GM18870 (cell line): ENCODE measurements around the gene LRRC28.

Source experiments
- ATAC-seq: cut with Tn5 transposase; IDR thresholded peaks from one replicate; pipeline ENCODE4 v1.9.1; 2021; ENCODE audit warnings: moderate library complexity; ENCODE audit not compliant: unreplicated experiment

The LRRC28 gene

DNA sequence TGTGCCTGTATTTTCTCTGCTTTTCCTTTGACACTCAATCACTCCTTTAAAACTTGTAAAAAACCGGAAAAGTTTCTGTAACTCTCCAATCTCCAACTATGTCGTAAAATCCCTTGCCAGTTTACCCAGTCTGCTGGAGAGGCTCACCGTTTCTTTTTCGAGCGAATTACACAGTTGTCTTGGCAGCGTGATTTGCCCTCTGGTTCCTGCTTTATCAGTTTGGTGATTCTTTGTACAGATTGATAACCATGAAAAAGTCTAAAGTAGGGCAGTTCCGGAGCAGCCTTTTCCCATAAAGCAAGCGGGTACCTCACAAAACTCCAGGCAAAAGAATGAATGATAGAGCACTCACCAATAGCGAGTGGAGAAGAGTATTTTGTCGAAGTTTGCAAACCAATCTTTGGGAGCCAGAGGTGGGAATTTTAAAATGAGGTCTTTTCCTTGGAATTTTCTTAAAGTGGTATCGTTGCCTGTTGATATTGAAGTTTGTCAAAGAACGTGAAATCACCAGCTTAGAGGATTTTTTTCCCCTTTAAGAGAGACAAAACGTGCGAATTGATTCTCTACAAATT is 1.9 kb upstream of the LRRC28 start, which contains the start of gene TTC23:
TTC23 (minus strand) TSS at position 312 of the 572 bp plus-strand sequence. CDS start 20,869 bp downstream, outside the sequence.
- ATAC-seq, result no peak

DNA sequence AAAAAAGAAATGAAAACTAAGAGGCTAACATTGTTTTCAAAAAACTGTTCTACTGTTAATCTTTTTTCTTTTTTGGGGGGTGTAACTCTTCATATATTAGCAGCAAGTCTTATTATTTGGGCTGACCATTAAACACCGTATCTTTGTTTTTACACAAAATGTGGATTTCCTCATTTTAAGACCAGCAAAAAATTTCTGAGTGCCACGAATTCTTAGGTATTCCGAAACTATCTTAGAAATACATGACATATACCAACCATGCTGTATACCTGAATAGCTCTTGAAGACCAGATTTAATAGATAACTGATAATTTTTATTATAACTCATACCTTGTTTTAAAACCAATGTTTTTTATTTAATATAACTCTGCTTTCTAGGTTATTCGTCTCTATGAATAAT is 1.3 kb upstream of the LRRC28 start:
- no peak for ATAC-seq

DNA sequence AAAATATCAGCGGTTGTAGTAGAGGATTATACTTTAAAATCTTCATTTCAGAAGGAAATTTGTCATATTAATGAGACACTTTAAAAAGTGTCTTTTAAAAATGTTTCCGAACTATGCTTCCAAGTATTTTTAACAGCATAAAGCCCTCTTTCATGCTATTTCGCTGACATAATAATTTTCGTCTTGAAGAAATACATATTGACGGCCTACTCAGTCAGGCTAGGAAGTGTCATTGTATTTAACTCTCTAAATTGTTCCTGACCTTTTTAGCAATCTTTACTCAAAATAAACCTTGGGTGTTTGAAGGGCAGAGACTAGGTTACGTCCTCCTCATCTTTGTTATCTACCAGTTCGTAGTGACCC is 806 bp upstream of the LRRC28 start:
- ATAC-seq, result no peak

DNA sequence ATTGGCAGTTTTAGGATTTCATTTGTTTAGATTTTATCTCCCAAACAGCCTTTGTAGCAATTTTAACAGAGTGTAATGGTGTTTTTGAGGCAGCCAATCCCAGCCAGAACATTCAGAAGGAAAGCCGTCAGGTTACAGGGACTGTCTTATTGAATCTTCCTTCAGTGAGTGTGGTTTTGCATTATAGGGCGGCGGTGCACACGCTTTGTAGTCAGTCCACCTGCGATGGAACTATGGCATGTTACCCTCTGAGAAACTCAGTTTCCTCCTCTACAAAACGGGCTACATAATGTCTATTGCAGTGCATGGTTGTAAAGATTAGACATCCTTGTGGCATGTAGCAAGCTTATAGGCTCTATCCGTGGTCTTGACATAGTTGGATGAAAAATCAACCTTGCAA is 1.0 kb downstream of the LRRC28 start:
- ATAC-seq, result no peak

DNA sequence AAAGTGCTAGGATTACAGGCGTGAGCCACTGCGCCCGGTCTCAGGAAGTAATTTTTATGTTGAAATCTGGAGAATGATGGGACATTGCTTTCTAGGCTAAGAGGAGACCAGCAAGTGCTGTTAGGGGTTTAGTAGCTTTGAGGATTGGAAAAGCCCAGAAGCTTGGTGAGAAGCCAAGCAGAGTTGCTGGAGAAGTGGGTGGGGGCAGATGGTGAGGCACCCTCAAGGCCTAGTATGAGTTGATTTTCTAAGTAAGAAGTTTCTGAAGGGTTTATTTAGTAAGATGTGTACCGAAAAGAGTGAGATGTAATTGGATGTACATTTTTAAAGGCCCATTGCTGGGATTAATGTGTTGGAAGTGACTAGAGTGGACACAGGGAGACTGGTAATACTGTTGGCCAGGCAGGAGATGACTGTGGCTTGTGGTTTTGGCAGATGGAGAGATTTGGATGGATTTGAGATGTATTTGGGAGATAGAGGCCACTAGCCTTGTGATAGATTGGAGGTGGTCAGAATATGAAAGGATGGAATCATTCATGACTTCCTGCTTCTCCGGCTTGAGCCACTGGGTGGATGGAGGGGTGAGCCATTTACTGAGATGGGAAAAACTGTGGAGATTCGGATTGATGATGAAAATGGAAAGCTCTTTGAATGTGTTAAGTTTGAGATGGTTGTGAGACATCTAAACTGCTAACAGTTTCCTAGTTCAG is 2.3 kb downstream of the LRRC28 start:
- no peak for ATAC-seq

DNA sequence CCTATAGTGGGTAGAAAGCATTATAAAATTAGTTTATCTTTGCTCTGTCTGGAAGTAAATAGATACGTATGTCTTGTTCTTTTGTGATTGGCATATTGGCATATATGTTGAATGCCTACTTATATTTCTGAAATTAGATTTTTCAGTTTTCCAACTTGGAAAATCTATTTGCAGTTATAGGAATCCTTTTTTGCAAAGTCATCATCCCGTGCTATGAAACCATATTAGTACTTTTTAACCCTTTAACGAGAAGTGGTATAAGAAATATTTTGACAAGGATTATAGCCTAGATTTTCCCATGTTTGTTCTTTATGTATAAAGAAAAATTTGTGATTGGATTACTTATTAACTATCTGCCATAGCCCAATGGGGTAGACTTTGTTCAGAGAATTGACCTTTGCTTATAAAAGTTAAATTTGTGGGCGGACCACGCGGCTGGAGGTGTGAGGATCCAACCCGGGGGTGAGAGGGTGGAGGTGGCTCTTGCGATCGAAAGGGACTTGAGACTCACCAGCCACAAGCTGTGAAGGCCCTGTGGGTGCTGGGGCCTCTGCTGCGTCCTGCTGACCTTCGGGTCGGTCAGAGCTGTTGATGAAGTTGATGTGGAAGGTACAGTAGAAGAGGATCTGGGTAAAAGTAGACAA is 5.9 kb downstream of the LRRC28 start:
- no peak for ATAC-seq

DNA sequence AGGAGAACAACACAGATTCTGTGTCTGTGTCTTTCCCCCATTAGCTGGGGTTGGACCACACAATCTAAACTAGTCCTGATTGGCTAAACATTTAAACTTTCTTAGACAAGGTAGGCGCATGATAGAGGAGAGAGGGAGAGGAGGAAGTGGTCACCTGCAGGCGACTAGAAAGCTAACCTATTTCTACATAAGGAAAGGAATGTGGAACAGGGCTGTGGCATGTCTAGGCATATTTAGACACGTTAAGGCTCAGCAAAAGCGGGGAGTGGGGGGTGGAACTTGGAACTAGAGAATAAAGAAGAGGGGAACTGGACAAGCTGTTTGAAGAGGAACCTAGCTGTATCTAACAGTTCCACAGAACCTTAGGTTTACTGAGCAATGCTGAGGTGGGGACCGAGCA is 12.8 kb downstream of the LRRC28 start:
- ATAC-seq, result no peak

DNA sequence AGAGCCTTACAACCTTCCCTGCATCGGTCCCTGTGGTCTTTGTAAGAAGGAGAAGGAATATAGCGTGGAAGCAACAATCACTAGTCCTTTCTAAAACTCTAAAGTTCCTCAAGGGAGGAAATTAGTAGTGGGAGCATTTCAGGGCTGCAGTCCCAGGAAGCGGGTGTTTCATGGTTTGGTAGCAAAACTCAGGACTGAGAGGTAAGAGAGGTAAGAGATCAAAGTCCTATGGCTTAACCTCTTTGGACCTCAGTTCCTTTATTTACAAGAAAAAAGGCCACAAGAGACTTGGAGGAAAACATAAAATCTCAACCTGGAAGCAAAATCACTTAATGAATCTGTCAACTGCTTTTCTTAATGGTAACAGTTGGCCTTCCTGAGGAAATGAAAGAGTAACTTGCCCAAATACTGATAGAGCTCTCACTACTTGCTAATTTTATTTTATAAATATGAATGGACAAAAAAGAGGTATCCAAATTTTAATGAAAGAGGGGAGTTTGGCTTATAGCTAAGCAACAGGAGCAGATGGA is 14.3 kb downstream of the LRRC28 start:
- no peak for ATAC-seq

DNA sequence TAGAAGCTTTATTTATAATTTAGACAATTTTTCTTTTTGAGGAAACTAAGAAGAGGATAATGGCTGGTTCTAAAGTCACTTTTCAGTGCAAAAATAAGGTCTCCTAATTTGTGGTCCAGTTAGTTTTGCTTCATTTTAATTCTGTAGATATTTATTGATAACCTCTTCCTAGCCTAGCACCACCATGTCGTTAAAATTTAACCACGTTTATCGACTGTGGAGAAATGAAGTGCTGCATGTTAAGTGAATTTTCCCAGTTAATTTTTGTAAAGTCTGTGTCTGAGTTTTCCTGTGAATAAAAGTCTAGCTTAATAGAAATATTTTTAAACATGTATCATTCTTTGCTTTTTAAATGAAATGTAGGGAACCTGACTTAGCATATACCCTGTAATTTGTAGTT is 16.7 kb downstream of the LRRC28 start:
- no peak for ATAC-seq

DNA sequence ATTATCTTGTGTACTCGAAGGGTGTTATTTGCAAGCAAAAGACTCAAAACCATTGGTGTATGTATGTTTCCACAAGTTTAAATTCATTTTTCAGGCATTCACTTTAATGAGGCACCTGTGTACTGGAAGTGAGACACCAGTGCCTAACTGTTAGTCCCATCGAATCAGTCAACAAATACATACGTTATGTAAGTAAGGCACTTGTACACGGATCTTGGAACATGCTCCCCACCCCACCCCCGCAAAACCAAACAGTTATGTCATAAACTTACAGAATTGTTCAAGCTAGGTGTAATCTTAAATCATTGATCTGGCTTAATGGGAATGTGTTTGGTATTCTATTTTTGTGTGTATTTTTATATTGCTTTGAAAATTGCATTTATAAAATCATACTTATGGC is 17.1 kb downstream of the LRRC28 start:
- ATAC-seq, result no peak

DNA sequence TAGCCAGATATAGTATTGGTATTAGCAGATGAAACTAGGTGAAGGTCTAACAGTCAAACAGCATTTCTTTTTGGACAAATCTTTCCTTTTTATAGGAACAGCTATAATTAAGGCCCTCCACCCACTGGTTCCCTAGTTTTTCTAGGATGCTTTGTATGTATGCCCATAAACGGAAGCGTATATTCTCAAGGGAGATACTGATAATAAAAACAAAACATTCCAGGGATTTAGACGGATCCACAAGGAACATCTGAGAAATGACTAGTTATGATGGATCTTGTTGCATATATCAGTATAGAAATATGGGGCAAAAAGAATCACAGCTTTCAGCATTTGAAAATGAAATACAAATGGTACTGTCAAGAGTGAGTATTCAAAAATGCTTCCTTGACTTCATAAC is 22.5 kb downstream of the LRRC28 start:
- no peak for ATAC-seq

DNA sequence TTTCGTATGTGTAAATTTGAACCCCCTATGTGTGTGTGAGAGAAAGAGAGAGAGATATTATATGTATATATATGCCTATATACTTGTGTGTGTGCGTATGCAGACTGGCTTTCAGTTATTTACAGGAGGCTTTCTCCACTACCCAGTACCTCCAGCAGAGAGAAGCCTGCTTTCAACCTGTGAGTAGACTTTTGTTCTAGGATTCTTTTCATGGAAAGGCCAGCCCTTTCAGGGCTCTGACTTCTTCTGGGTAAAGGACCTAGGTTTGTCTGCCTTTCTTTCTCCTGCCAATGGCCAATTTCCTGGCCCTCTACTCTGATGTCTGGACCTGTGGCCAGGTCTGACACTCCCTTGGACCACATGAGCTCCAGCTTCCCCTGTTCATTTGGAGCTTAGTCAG is 23.8 kb downstream of the LRRC28 start:
- no peak for ATAC-seq

DNA sequence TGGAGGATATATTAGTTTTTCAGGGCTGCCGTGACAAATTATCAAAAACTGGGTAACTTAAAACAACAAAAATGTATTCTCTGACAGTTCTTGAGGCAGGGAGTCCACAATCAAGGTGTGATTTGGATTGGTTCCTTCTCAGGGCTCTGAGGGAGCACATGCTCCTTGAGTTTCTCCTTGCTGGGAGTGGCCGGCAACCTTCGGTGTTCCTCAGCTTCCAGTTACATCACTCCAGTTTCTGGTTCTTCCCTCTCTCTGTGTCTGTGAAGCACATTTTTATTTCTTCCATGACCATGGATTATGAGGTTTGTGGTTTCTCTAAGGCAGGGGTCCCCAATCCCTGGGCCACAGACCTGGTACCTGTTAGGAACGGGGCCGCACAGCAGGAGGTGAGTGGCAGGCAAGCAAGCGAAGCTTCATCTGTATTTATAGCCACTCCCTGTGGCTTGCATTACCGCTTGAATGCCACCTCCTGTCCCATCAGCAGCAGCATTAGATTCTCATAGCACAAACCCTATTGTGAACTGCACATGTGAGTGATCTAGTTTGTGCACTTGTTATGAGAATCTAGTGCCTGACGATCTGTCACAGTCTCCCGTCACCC is 24.3 kb downstream of the LRRC28 start:
- ATAC-seq, result peak; percentile 63

DNA sequence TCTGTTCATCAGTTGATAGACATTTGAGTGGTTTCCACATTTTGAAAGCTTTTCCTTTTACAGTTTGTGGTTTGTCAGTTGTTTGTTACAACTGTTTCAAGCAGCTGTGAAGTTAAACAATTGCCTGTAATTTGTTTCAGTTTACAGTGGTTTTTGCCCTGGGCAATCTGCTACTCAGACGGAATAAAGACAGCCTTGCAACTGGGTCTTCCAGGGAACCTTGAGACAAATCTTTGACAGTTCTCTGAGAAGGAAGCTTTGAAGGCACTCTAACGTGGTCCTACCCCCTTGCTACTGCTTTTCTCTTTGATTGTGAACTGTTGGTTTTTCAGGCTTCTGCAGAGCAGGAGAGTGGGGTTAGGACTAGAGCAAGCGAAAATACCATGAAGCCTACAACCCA is 28.0 kb downstream of the LRRC28 start:
- ATAC-seq, result no peak

DNA sequence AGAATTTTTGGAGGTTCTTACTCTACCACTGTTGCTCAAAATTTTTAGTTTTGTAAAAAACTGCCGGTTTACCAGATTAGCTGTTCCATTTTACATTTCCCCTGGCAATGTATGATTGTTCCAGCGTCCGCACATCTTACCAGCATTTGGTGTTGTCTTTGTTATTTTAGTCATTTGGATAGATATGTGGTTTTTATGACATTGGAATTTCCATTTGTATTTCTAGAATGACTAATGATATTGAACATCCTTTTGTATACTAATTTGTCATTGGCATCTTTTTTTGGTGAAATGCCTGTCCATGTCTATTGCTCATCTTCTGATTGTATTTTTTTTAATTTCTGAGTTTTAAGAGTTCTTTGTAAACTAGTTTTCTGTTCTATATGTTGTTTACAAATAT is 28.5 kb downstream of the LRRC28 start:
- ATAC-seq, result no peak

DNA sequence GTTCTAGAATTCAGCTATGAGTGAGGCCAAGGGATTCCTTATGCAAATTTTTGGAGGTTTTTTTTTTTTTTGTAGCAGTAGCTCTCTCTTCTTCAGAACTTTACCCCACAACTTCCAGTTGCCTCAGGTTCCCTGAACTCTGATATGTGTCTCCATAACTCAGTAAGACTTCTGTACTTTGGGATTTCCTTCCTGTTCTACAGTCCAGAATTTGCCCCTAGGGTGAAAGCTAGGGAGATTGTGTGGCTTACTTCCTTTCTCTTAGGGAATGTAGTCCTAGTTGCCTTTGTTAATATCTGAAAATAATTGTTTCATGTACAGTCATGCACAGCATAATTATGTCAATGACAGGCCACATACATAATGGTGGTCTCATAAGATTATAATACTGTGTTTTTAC is 30.8 kb downstream of the LRRC28 start:
- ATAC-seq, result no peak

DNA sequence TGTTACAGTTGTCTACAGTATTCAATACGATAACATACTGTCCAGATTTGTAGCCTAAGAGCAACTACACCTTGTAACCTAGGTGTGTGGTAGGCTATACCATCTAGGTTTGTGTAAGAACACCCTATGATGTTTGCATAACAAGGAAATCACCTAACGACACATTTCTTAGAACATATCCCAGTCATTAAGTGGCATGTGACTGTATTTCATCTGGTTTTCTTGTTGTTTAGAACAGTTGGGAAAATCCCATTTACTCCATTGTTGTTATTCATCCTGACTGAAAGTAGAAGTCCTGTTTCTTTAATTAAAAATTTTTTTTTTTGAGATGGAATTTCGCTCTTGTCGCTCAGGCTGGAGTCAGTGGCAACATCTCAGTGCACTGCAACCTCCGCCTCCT is 31.3 kb downstream of the LRRC28 start:
- no peak for ATAC-seq

DNA sequence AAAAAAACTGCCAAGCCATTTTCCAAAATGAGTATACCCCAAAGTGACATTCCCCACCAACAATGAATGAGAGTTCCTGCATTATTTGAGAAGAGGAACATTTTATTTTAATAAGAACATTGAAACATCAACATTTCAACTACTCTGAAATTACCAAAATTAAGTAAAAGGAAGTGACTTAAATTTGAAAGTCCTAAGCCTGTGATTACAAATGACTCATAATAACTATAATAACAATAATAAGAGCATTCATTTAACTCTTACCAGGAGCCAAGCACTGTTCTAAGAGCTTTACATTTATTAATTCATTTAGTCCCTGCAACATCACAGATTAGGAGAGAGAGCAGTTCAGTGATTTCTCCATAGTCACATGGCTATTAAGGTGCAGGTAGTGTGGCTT is 32.4 kb downstream of the LRRC28 start:
- no peak for ATAC-seq

DNA sequence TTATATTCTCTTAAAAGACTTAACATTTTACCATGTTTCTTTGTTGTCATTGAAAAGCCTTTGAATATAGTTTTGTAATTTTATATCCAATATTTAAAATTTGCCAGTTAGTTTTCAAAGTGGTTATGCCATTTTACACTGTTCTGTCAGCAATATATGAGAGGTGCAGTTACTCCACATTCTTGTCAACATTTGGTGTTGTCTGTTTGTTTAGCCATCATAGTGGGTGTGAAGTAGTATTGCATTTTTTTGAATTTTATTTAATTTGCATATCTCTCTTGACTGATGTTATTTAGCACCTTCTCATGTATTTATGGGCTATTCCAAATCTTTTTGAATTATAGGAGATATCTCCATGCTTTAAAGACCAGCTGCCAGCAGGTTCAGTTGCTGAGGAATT is 40.4 kb downstream of the LRRC28 start:
- no peak for ATAC-seq

DNA sequence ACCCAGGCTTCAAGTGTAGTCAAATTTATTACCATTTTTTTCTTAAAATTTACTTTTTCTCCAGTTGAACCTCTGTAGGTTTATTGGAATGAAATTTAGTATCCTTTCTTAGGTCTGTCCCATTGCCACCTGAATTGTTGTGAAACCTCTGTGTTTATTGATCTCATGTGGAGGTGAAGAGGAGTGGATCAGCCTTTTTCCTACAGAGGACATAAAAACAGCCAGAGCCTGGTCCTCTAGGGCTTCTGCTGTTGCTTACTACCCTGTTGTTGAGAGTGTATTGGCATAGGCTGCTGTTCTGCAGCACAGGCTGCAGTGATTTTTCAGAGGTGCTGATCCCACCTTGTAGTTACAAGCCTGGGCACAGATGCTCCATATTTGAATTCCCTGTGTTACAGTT is 44.6 kb downstream of the LRRC28 start:
- ATAC-seq, result no peak

DNA sequence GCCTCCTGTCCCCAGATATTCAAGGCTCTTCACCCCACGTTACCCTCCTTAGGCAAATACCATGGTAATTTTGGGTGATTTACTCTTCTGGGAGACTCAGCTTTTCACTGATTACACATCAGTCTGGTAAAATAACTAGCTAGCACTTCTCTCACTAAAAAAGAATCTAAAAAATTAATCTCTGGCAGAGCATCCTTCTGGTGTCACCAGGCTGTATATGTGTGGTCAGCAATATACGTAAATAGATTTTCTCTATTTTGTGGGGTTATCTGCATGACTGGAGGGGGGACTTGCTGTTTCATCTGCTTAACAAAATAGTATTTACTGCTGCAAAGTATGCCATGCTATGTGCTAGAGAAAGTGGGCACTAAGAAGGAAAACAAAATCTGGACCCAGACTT is 45.1 kb downstream of the LRRC28 start:
- no peak for ATAC-seq

DNA sequence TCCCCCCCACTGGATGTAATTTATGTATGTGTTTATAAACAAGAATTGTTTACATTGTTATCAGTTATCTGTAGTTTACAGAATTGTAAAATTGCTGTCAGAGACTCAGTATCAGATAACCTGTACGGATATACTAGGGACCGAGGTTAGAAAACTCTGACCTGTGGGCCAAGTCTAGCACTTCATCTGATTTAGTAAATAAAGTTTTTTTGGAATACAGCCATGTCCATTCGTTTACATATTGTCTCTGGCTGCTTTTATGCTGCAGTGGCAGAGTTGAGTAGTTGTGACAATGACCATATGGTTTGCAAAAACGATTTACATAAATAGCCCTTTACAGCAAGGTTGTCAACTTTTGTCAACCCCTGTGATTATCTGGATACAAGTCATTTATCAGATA is 52.6 kb downstream of the LRRC28 start:
- no peak for ATAC-seq
